Fibroblast of peridontal ligament (primary cell): ENCODE results near the gene SYDE2.

Experiments used
- DNase-seq: peaks from one replicate; pipeline ENCODE4 v3.0.0-alpha.2; 2010; ENCODE audit errors: extremely low read depth

SYDE2 gene

GRCh38 chr1:85125891-85126290 is 74.9 kb downstream of the SYDE2 start:
- DNase-seq: peak; percentile 19

GRCh38 chr1:85124091-85124490 is 76.7 kb downstream of the SYDE2 start:
- DNase-seq: no peak

GRCh38 chr1:85122169-85122568 is 78.6 kb downstream of the SYDE2 start:
- no peak for DNase-seq

- no peak for DNase-seq
Observed at GRCh38 chr1:85121744-85122143, 79.1 kb downstream of the SYDE2 start.

GRCh38 chr1:85118751-85119150 is 82.1 kb downstream of the SYDE2 start:
- DNase-seq: no peak

GRCh38 chr1:85116856-85117255 is 84.0 kb downstream of the SYDE2 start:
- DNase-seq: peak; percentile 19

GRCh38 chr1:85115933-85116332 is 84.9 kb downstream of the SYDE2 start:
- no peak for DNase-seq

GRCh38 chr1:85111695-85112094 is 89.1 kb downstream of the SYDE2 start:
- DNase-seq: no peak

- DNase-seq: peak; percentile 82
Observed at GRCh38 chr1:85109475-85109874, 91.3 kb downstream of the SYDE2 start.
